HepG2 (cell line): Measurements from ENCODE around the gene ELP1. TPM values are rescaled to one million over a fixed set of nuclear protein-coding genes. Genes with fewer than 3 reads are reported as not detected.
A peak's percentile ranks its signal among the peaks of the same experiment; 100 is the strongest.

Experiments
- ATAC-seq: fragments of 200-7000 bp; cut with Tn5 transposase; 3 replicates; pipeline ENCODE4 v1.9.1; 2020; ENCODE audit warnings: mild to moderate bottlenecking, moderate library complexity
- BruUV-seq: library from RNA; stranded (reverse); fragments of 400-500 nt; replicated peaks from 2 replicates; lab custom pipeline; 2021; lab: Mats Ljungman, UMichigan
- CTCF ChIA-PET: fragments of 300-600 bp; formaldehyde crosslinking; extraction: SDS; loops from one replicate; lab custom pipeline; 2021; ENCODE audit warnings: low total read pairs, inconsistent platforms, low intra/inter-chr PET ratio; lab: Yijun Ruan, JAX
- POLR2A ChIA-PET: fragments of 350-600 bp; sonication (Branson Sonifier 250); formaldehyde crosslinking; loops from one replicate; lab custom pipeline; 2020; ENCODE audit warnings: antibody characterized with exemption, inconsistent platforms; lab: Yijun Ruan, JAX
- DNase-seq: peaks from one replicate; pipeline ENCODE4 v3.0.0-alpha.2; 2015; ENCODE audit warnings: low spot score
- FAIRE-seq: peaks from 3 replicates; lab custom pipeline; 2011; peaks lifted over from hg19 to GRCh38; lab: Jason Lieb, UNC
- H2AFZ ChIP-seq: one replicate; pipeline ENCODE4 v1.6.1; 2011; ENCODE audit warnings: low read length, inconsistent platforms
- H3K27ac ChIP-seq: fragments of 300-600 bp; 3 replicates; pipeline ENCODE4 v1.8.0; 2011; ENCODE audit warnings: mixed run types, mild to moderate bottlenecking, mixed read lengths, low read length, inconsistent platforms; ENCODE audit not compliant: insufficient read depth; ENCODE audit errors: extremely low read length
- H3K27me3 ChIP-seq, 2 experiments: fragments of 200-600 bp in 1 of 2; 2 replicates in 1 of 2; 3 replicates in 1 of 2; pipeline versions ENCODE4 v1.6.0 to v1.8.0; 2011; ENCODE audit warnings: low read length in 2 of 2, mild to moderate bottlenecking in 2 of 2, moderate library complexity in 2 of 2, inconsistent platforms in 1 of 2; ENCODE audit not compliant: insufficient read depth in 2 of 2, control insufficient read depth in 1 of 2
- H3K36me3 ChIP-seq, 2 experiments: fragments of 200-600 bp in 1 of 2; replicated peaks in 1 of 2; 2 replicates in 1 of 2; 3 replicates in 1 of 2; pipeline versions ENCODE4 v1.5.1 to v1.8.0; 2011; ENCODE audit warnings: low read length in 2 of 2, inconsistent platforms in 1 of 2; ENCODE audit not compliant: insufficient read depth in 2 of 2, control insufficient read depth in 1 of 2
- H3K4me1 ChIP-seq: 2 replicates; pipeline ENCODE4 v1.5.1; 2012; ENCODE audit warnings: low read length, inconsistent platforms; ENCODE audit not compliant: insufficient read depth
- H3K4me2 ChIP-seq: 2 replicates; pipeline ENCODE4 v1.6.0; 2011; ENCODE audit warnings: low read depth, low read length, inconsistent platforms
- H3K4me3 ChIP-seq, 3 experiments: fragments of 200-600 bp in 1 of 3; sonication (generic), shearing (Covaris generic) in 1 of 3; replicated peaks in 1 of 3; 2 replicates each; pipeline ENCODE4 v1.5.1; 2011 to 2016; ENCODE audit warnings: low read length in 3 of 3, inconsistent platforms in 2 of 3, low read depth in 2 of 3, mild to moderate bottlenecking in 2 of 3, control low read depth in 1 of 3, mixed read lengths in 1 of 3; ENCODE audit not compliant: insufficient read depth in 1 of 3
- H3K79me2 ChIP-seq: one replicate; pipeline ENCODE4 v1.6.1; 2011; ENCODE audit warnings: low read length, inconsistent platforms; ENCODE audit not compliant: insufficient read depth
- H3K9ac ChIP-seq: 2 replicates; pipeline ENCODE4 v1.6.0; 2011; ENCODE audit warnings: mild to moderate bottlenecking, low read depth, low read length, inconsistent platforms; ENCODE audit not compliant: insufficient read depth
- H3K9me3 ChIP-seq: 2 replicates; pipeline ENCODE4 v1.5.1; 2012; ENCODE audit warnings: mild to moderate bottlenecking, low read length
- H4K20me1 ChIP-seq: 2 replicates; pipeline ENCODE4 v1.6.0; 2011; ENCODE audit warnings: inconsistent platforms, mild to moderate bottlenecking, low read length, moderate library complexity; ENCODE audit not compliant: insufficient read depth
- CEBPB ChIP-seq: IDR thresholded peaks from 2 replicates; pipeline ENCODE4 v1.6.1; 2011; ENCODE audit warnings: low read depth, low read length, improper control_type of control experiment, borderline replicate concordance
- PRPF4 ChIP-seq: fragments of 200-400 bp; formaldehyde crosslinking; IDR thresholded peaks from 2 replicates; pipeline ENCODE4 v1.6.1; 2016; ENCODE audit warnings: low read length, low read depth; ENCODE audit not compliant: poor library complexity, severe bottlenecking
- SIN3B ChIP-seq: fragments of 150-350 bp; IDR thresholded peaks from 2 replicates; pipeline ENCODE4 v1.6.1; 2014; ENCODE audit warnings: low read length
- WGBS: methylation state at CpG from one replicate; pipeline ENCODE4 v1.1.6; 2017; ENCODE audit warnings: low lambda C conversion rate; 5-methylcytosine and 5-hydroxymethylcytosine counted together
- in situ Hi-C: cut with HindIII; loops from 2 replicates; pipeline ENCODE4 v1.10.0; 2017; ENCODE audit warnings: low pct_unique_long_range_greater_than_20kb; ENCODE audit not compliant: extremely low pct_ligation_motif_present
- intact Hi-C: fragments of 100-400 bp; cut with micrococcal nuclease; formaldehyde crosslinking; loops from one replicate; pipeline ENCODE4 v1.10.0; 2022; ENCODE audit not compliant: unreplicated experiment
- polyA plus RNA-seq, 8 experiments: library from polyadenylated mRNA; depleted of rRNA in 3 of 8; stranded (reverse) in 7 of 8; unstranded in 1 of 8; fragments of >200 nt; fragmentation: Illumina TruSeq in 4 of 8; extraction: Trizol in 4 of 8; gene quantifications; 2 replicates each; pipeline versions ENCODE4 v1.2.1 to v1.2.3, GENCODE V29; 2011 to 2016; ENCODE audit warnings: low read depth in 4 of 8, missing spikeins in 1 of 8, mixed read lengths in 1 of 8; ENCODE audit not compliant: insufficient read depth in 1 of 8
- total RNA-seq, 5 experiments: library from RNA; depleted of rRNA; stranded (reverse); fragments of >200 nt; fragmentation: Illumina TruSeq; extraction: Trizol; gene quantifications; 2 replicates each; pipeline ENCODE4 v1.2.3, GENCODE V29; 2016; ENCODE audit warnings: low read depth in 1 of 5
- TF ChIP-seq, protein P1 (sequence below): sonication (generic); formaldehyde crosslinking; IDR thresholded peaks from 2 replicates; pipeline ENCODE4 v1.4.0; 2020; ENCODE audit warnings: mild to moderate bottlenecking, missing genetic modification reagents
- TF ChIP-seq, protein P2 (sequence below): IDR thresholded peaks from 2 replicates; pipeline ENCODE4 v1.6.1; 2016; ENCODE audit warnings: low read depth, borderline replicate concordance
- TF ChIP-seq, protein P3 (sequence below): sonication (generic); formaldehyde crosslinking; IDR thresholded peaks from 2 replicates; pipeline ENCODE4 v1.8.0; 2022; ENCODE audit warnings: missing genetic modification reagents, mild to moderate bottlenecking, inconsistent platforms, borderline replicate concordance

The ELP1 gene
- total and polyA plus RNA-seq, 2 of the 13 experiments (the other 11 are each of a cell fraction or from before 2014, with no cell fraction given): 157 to 275 TPM

DNA sequence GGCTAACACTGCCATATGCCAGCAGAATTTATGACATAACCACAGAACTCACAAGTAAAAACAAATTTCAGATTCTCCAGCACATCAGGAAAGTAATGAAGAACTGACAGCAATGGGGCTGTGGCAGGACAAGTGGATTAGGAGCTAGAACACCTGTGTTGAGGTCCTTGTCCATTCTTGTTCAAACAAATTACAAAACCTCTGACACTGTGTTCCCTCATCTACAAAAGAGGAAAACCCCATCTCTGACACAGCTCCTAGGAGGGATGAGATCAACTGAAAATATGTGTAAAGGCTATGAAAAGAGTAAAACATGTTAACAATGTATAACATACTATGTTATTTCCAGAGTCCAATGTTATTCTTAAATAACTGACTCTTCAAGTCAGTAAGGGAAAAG is 23.5 kb downstream of the ELP1 start:
- Histone ChIP-seq H3K79me2 (no peaks in the 10 kb centered on the region), H4K20me1 (no peaks in the 10 kb centered on the region), H2AFZ (no peak overlapping the region), H3K27me3 (no peaks in the 10 kb centered on the region), H3K27ac (no peak overlapping the region), H3K9me3 (no peaks in the 10 kb centered on the region), H3K4me1 (peaks cover 17% of the 10 kb centered on the region), H3K4me2 (no peak overlapping the region), H3K36me3 (peaks cover 30 to 89% of the 10 kb centered on the region in 2 experiments), H3K4me3 (no peak overlapping the region), H3K9ac (no peak overlapping the region)
- no TSS peak for BruUV-seq
- DNase-seq (no peak), FAIRE-seq (no peak), ATAC-seq (no peak)
- POLR2A ChIA-PET: no interaction called here
- no peak for TF ChIP-seq PRPF4
- TF ChIP-seq SIN3B: no peak
- TF ChIP-seq, protein P1, sequence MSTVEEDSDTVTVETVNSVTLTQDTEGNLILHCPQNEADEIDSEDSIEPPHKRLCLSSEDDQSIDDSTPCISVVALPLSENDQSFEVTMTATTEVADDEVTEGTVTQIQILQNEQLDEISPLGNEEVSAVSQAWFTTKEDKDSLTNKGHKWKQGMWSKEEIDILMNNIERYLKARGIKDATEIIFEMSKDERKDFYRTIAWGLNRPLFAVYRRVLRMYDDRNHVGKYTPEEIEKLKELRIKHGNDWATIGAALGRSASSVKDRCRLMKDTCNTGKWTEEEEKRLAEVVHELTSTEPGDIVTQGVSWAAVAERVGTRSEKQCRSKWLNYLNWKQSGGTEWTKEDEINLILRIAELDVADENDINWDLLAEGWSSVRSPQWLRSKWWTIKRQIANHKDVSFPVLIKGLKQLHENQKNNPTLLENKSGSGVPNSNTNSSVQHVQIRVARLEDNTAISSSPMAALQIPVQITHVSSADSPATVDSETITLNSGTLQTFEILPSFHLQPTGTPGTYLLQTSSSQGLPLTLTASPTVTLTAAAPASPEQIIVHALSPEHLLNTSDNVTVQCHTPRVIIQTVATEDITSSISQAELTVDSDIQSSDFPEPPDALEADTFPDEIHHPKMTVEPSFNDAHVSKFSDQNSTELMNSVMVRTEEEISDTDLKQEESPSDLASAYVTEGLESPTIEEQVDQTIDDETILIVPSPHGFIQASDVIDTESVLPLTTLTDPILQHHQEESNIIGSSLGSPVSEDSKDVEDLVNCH (CRISPR knock-in tag): no peak
- TF ChIP-seq, protein P2, sequence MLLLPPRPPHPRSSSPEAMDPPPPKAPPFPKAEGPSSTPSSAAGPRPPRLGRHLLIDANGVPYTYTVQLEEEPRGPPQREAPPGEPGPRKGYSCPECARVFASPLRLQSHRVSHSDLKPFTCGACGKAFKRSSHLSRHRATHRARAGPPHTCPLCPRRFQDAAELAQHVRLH (CRISPR knock-in tag): no peak
- CTCF ChIA-PET: no interaction called here
- in situ Hi-C loops (no loop called here), intact Hi-C loops (no loop called here)

DNA sequence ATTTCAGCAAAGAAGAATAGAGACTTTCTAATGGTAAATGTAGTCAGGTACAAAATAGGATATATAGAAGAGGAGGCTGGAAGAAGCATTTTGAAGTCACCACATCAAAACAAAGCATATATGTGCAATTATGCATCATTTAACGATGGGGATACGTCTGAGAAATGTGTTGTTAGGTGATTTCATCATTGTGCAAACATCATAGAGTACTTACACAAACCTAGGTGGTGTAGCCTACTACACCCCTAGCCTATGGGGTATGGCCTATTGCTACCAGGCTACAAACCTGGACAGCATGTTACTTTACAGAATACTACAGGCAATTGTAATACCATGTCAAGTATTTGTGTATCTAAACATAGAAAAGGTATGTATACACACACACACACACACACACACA is 28.4 kb downstream of the ELP1 start:
- H3K79me2 ChIP-seq: no peaks in the 10 kb centered on the region
- H3K27ac ChIP-seq: no peak overlapping the region
- H3K4me2 ChIP-seq: no peak overlapping the region
- no peak overlapping the region for H3K9ac ChIP-seq
- H2AFZ ChIP-seq: no peak overlapping the region
- BruUV-seq: no TSS peak
- peak; percentile 13; the same call in 1 of the 2 replicates for TF ChIP-seq CEBPB
- TF ChIP-seq, protein P3, sequence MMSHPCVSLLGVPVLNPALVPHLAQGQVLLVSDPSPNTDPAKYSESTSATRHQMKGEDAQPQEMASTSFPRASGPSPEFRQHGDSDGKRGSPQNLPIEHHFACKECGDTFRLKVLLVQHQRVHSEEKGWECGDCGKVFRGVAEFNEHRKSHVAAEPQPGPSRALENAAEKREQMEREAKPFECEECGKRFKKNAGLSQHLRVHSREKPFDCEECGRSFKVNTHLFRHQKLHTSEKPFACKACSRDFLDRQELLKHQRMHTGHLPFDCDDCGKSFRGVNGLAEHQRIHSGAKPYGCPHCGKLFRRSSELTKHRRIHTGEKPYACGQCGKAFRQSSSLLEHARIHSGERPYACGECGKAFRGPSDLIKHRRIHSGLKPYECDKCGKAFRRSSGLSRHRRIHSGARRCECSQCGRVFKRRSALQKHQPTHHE (CRISPR knock-in tag): no peak
- TF ChIP-seq, all 625 proteins: peak for 1
- intact Hi-C loops: no loop called here
- FAIRE-seq (no peak), DNase-seq (no peak), ATAC-seq (no peak)
- in situ Hi-C loops: no loop called here
- Histone ChIP-seq H3K9me3 (no peaks in the 10 kb centered on the region), H4K20me1 (no peaks in the 10 kb centered on the region), H3K4me1 (peaks cover 13% of the 10 kb centered on the region), H3K36me3 (peaks cover 26 to 91% of the 10 kb centered on the region in 2 experiments), H3K4me3 (no peak overlapping the region), H3K27me3 (no peaks in the 10 kb centered on the region)
- WGBS: 86% methylated on average over 2 of the region's 2 CpGs
- CTCF ChIA-PET: no interaction called here
- POLR2A ChIA-PET: no interaction called here
